Left renal cortex interstitium (tissue), 4 donors: Measurements from ENCODE around the gene UGT1A6. TPM values are rescaled to one million over a fixed set of nuclear protein-coding genes. Genes with fewer than 3 reads are reported as not detected.

Source experiments
- DNase-seq, 4 donors: peaks; one replicate each; pipeline ENCODE4 v3.0.0-alpha.2; 2013; ENCODE audit warnings: low read depth in 4 of 4, low spot score in 2 of 4, missing footprints in 1 of 4
- polyA plus RNA-seq, 4 donors: library from polyadenylated mRNA; unstranded; fragments of 120-200 nt; gene quantifications; one replicate each; pipeline ENCODE4 v1.2.1, GENCODE V29; 2013; ENCODE audit not compliant: insufficient read length in 4 of 4

UGT1A6 gene
- polyA plus RNA-seq, 4 donors: 1.6 to 5.5 (median 3.8) TPM

DNA sequence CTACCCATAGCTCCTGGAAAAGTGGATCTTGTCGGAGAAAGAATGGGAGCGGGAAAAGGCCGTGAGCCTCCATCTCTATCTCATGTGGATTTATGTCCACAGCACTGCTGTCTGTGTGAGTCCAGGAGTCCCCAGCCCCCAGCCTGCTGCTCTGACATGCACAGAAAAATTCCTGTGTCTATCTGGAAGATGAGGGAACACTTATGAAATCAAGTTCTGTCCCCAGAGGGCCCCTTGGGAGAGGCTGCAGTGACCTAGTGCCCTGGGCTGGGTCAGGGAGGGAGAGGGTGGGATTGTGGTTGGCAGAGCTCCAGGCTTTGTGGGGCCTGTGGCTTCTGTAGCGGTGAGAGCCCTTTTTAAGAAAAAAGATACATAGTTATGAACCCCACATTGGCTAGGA is 124.1 kb downstream of the UGT1A6 start:
- DNase-seq: no peak

DNA sequence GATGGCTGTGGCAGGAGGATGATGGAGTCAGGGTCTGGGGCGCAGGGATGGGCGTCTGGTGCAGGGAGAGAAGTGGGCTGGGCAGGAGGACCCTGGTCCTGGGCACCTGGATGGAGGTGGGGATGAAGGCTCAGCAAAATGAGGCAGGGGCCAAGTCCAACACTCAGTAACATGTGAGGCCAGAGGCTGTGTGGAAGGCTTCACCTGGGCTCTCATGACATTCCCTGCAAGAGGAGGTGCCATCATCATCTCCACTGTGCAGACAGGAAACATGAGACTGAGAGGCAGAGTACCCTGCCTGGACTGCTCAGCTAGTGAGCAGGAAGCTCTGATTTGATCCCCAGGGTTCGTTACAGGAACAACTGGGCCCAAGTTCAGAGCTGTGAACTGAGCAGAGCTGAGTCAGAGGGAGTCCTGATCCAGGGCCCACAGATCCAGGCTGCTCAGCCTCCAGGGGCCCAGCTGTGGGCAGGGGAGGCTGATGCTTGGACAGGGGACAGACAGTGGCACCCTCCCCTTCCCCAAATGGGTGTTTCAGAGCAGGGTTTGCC is 124.7 kb downstream of the UGT1A6 start:
- DNase-seq: no peak

DNA sequence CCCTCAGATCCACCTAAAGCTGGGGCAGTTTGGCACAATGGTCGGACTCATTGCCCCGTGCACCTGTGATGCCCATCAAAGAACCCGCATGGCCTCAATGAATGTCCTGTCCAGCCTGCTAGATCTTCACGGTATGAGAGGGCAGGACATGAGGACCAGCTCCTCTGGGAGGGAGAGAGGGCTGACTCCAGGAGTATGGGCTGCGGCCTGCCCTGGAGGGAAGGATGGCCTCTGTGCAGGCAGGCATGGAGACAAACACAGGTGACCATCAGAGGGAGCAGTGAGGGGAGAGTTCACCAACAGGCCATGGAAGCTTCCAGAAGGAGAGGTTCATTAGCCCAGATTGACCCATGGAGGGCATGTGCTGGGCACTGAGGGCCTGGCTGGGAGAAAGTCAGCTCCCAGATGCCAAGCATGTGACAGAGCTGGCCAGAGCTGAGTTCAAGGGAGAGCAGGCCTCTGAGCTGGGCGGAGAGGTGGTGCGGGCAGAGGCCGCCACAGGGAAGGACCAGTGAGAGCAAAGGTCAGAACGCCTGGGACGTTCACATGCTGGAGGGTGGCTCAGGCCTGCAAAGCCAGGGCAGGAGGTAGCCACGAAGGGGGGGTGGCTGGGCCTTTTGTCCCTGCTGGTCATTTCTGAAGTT is 125.4 kb downstream of the UGT1A6 start:
- DNase-seq: no peak

- DNase-seq: no peak
Measured at GRCh38 chr2:233818639-233819621, 126.2 kb downstream of the UGT1A6 start.

GRCh38 chr2:233819884-233820773 is 127.4 kb downstream of the UGT1A6 start:
- DNase-seq: no peak

DNA sequence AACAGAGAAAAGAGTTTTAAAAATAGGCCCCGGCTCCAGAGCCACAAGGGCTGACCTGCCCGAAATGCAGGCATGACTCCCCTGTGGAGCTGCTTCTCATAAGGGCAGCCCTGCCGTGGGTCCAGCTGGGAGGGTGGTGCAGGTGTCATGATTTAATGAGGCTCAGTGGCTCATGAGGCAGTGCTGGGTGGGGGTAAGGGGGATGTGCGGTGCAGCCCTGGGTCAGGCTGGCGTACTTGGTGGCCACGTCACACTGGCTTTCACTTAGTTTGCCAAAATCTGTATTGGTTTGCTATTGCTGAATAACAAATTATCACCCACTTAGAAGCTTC is 128.1 kb downstream of the UGT1A6 start:
- no peak for DNase-seq

- DNase-seq: no peak
Measured at GRCh38 chr2:233821196-233821595, 128.5 kb downstream of the UGT1A6 start.

DNA sequence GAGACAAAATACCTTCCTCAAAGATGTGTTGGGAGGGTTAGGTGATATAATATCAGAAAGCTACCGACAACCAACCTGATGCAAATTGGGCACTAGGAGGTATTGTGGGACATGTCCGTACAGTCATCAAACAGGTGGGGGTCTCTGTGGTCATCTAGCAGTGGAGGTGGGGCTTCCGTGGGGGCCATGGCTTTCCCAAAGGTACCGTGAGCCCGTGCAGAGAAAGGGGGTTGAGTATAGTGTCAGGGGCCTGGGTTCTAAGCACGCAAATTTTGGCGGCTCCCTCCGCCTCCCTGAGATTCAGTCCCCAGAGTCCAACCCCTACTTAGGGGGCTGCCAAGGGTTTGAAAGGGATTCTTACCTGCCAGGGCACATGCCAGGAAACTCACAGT is 129.0 kb downstream of the UGT1A6 start:
- no peak for DNase-seq

- DNase-seq: no peak
Measured at GRCh38 chr2:233822101-233822771, 129.5 kb downstream of the UGT1A6 start.

Other genes starting within 250 kb of the UGT1A6 start
- gene USP40, start 126.1 kb upstream of the UGT1A6 start, polyA plus RNA-seq: 10 to 100 TPM; 40.8 to 58.8 (median 46.3) TPM
- under 1 TPM in 1 of 4 donors, not detected in 3; 0.06 TPM for gene UGT1A8, start 75.3 kb upstream of the UGT1A6 start, polyA plus RNA-seq
- gene UGT1A10, start 56.4 kb upstream of the UGT1A6 start, polyA plus RNA-seq: not detected
- gene UGT1A9, start 21.0 kb upstream of the UGT1A6 start, polyA plus RNA-seq: 1 to 10 TPM; 4.2 to 7.3 (median 5.5) TPM
- not detected for gene UGT1A7, start 11.0 kb upstream of the UGT1A6 start, polyA plus RNA-seq
- gene UGT1A5, start 20.0 kb downstream of the UGT1A6 start, polyA plus RNA-seq: not detected
- not detected for gene UGT1A4, start 25.8 kb downstream of the UGT1A6 start, polyA plus RNA-seq
- not detected for gene UGT1A3, start 36.2 kb downstream of the UGT1A6 start, polyA plus RNA-seq
- under 1 TPM; 0.11 to 0.46 (median 0.31) TPM for gene UGT1A1, start 67.4 kb downstream of the UGT1A6 start, polyA plus RNA-seq
- gene MROH2A, start 85.4 kb downstream of the UGT1A6 start, polyA plus RNA-seq: under 1 TPM in 3 of 4 donors, not detected in 1; 0.09 to 0.18 (median 0.16) TPM
- gene HJURP, start 161.6 kb downstream of the UGT1A6 start, polyA plus RNA-seq: 10 to 100 TPM; 17.3 to 26.6 (median 22.4) TPM
- gene TRPM8, start 224.5 kb downstream of the UGT1A6 start, polyA plus RNA-seq: under 1 TPM in 2 of 4 donors, not detected in 2; 0.30 to 0.36 TPM